ENCODE results near the gene PIK3CA. TPM values are rescaled to one million over a fixed set of nuclear protein-coding genes. Genes with fewer than 3 reads are reported as not detected.

Gene PIK3CA
- polyA plus RNA-seq, 3 donors = 7.4 to 9.5 (median 9.4) TPM

DNA sequence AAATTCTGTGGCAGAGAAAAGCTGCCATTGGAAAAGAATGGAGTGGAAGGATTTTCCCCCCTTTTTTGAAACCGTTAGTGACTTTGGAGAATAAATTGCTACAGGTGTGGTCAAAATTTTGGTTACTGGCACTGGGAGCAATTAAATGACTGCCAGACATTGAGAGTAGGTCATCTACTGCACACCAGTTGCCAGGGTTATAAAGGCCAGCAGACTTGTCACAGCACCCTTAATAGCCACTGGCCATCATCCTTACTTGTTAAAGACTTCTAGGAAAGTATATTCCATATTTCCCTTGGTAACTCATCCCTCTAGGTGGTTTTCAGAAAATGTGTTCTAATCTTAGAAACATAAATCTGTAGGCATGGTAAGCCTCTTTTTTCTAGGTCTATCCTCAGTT, 8.0 kb downstream of the PIK3CA start:
- Mint-ChIP-seq H3K36me3 (no peaks in the 10 kb centered on the region), H3K27ac (peak overlapping the region in 1 of 7 donors; percentile 16), H3K9me3 (no peaks in the 10 kb centered on the region), H3K4me3 (no peak overlapping the region), H3K27me3 (ENCODE audit: low read depth in 3 of 3) (no peaks in the 10 kb centered on the region), H3K4me1 (peaks cover 16% of the 10 kb centered on the region)
- Histone ChIP-seq H3K27me3 (ENCODE audit: control insufficient read depth in 2 of 2, insufficient read depth in 2 of 2, low read length in 2 of 2) (no peaks in the 10 kb centered on the region), H3K36me3 (replicated peaks in 1 of 2; ENCODE audit: control insufficient read depth in 1 of 2, insufficient read depth in 2 of 2, low read length in 2 of 2) (no peaks in the 10 kb centered on the region), H3K4me2 (replicated peaks; ENCODE audit: extremely low read depth, low read length, poor library complexity, severe bottlenecking) (no peak overlapping the region), H3K79me2 (ENCODE audit: insufficient read depth, low read length) (peaks cover 99% of the 10 kb centered on the region), H3K4me1 (ENCODE audit: control insufficient read depth in 1 of 2, insufficient read depth in 2 of 2, low read length in 2 of 2) (no peaks in the 10 kb centered on the region), H3K27ac (ENCODE audit: low read depth in 1 of 2, low read length in 2 of 2) (no peak overlapping the region), H3K9ac (ENCODE audit: insufficient read depth, low read length, poor library complexity, severe bottlenecking) (no peak overlapping the region), H3K9me3 (replicated peaks in 1 of 2; ENCODE audit: control insufficient read depth in 1 of 2, insufficient read depth in 1 of 2, low read length in 2 of 2) (no peaks in the 10 kb centered on the region), H3K4me3 (replicated peaks in 1 of 3; ENCODE audit: low read depth in 2 of 3, low read length in 3 of 3) (no peak overlapping the region), H4K20me1 (ENCODE audit: insufficient read depth, low read length) (peaks cover 98% of the 10 kb centered on the region), H2AFZ (ENCODE audit: insufficient read depth, low read depth, low read length, poor library complexity, severe bottlenecking) (no peak overlapping the region)
- intact Hi-C loops (cut with micrococcal nuclease) = no loop called here
- TF ChIP-seq, protein P1, sequence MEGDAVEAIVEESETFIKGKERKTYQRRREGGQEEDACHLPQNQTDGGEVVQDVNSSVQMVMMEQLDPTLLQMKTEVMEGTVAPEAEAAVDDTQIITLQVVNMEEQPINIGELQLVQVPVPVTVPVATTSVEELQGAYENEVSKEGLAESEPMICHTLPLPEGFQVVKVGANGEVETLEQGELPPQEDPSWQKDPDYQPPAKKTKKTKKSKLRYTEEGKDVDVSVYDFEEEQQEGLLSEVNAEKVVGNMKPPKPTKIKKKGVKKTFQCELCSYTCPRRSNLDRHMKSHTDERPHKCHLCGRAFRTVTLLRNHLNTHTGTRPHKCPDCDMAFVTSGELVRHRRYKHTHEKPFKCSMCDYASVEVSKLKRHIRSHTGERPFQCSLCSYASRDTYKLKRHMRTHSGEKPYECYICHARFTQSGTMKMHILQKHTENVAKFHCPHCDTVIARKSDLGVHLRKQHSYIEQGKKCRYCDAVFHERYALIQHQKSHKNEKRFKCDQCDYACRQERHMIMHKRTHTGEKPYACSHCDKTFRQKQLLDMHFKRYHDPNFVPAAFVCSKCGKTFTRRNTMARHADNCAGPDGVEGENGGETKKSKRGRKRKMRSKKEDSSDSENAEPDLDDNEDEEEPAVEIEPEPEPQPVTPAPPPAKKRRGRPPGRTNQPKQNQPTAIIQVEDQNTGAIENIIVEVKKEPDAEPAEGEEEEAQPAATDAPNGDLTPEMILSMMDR (IDR thresholded peaks at IDR 0.05) = no peak
- WGBS (ENCODE audit: insufficient coverage) = 80% methylated on average over 1 of the region's 1 CpG
- DNase-seq = no peak

DNA sequence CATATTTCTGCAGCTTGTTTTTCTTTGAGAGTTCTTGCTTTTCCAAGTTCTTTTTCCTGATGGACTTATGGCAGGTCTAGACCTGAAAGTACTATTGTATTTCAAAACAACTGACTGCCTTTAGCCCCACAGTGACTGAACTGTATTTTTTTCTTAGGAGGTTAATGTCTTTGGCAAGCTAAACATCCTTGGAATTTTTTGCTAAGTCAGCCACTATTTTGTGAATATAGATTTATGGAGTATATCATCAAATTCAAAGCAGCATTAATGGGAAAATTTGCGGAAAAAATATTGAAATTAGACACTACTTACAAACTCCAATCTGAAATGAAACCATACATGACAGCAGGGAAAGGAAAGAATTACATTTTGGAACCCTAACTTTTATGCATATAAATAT, 8.6 kb downstream of the PIK3CA start:
- Histone ChIP-seq H3K27me3 (ENCODE audit: control insufficient read depth in 2 of 2, insufficient read depth in 2 of 2, low read length in 2 of 2) (no peaks in the 10 kb centered on the region), H3K9ac (ENCODE audit: insufficient read depth, low read length, poor library complexity, severe bottlenecking) (no peak overlapping the region), H3K4me2 (replicated peaks; ENCODE audit: extremely low read depth, low read length, poor library complexity, severe bottlenecking) (no peak overlapping the region), H4K20me1 (ENCODE audit: insufficient read depth, low read length) (peaks cover 98% of the 10 kb centered on the region), H3K79me2 (ENCODE audit: insufficient read depth, low read length) (peaks cover 97% of the 10 kb centered on the region), H3K4me1 (ENCODE audit: control insufficient read depth in 1 of 2, insufficient read depth in 2 of 2, low read length in 2 of 2) (no peaks in the 10 kb centered on the region), H2AFZ (ENCODE audit: insufficient read depth, low read depth, low read length, poor library complexity, severe bottlenecking) (no peak overlapping the region), H3K9me3 (replicated peaks in 1 of 2; ENCODE audit: control insufficient read depth in 1 of 2, insufficient read depth in 1 of 2, low read length in 2 of 2) (no peaks in the 10 kb centered on the region), H3K36me3 (replicated peaks in 1 of 2; ENCODE audit: control insufficient read depth in 1 of 2, insufficient read depth in 2 of 2, low read length in 2 of 2) (no peaks in the 10 kb centered on the region), H3K27ac (ENCODE audit: low read depth in 1 of 2, low read length in 2 of 2) (no peak overlapping the region), H3K4me3 (replicated peaks in 1 of 3; ENCODE audit: low read depth in 2 of 3, low read length in 3 of 3) (no peak overlapping the region)
- no peak overlapping the region for H3K4me3 Mint-ChIP-seq
- no peaks in the 10 kb centered on the region for H3K27me3 Mint-ChIP-seq (ENCODE audit: low read depth in 3 of 3)
- no peak for DNase-seq
- no peaks in the 10 kb centered on the region for H3K9me3 Mint-ChIP-seq
- TF ChIP-seq, protein P1 (IDR thresholded peaks at IDR 0.05) = no peak
- intact Hi-C loops (cut with micrococcal nuclease) = no loop called here
- WGBS (ENCODE audit: insufficient coverage) = no CpG with 5 or more reads among the region's 1 CpG
- H3K27ac Mint-ChIP-seq = no peak overlapping the region
- no peaks in the 10 kb centered on the region for H3K36me3 Mint-ChIP-seq
- H3K4me1 Mint-ChIP-seq = peaks cover 11% of the 10 kb centered on the region

Data from CD14-positive monocyte (primary cell).